SU-DHL-6 (cell line): Measurements from ENCODE around the gene PPP2R2C.

Experiments used
- CTCF ChIP-seq: fragments of 200-600 bp; sonication (generic); IDR thresholded peaks from one replicate; pipeline ENCODE4 v1.5.1; 2017; ENCODE audit warnings: antibody characterized with exemption, mild to moderate bottlenecking, low read length, moderate library complexity; ENCODE audit not compliant: insufficient read depth, poor library complexity, severe bottlenecking
- EZH2phosphoT487 ChIP-seq: fragments of 200-600 bp; sonication (generic), shearing (Covaris generic); conservative IDR thresholded peaks from 2 replicates; pipeline ENCODE4 v1.6.1; 2018; ENCODE audit warnings: mild to moderate bottlenecking, antibody characterized with exemption, low read length, moderate library complexity, mixed read lengths

- TF ChIP-seq CTCF (no peak), EZH2phosphoT487 (no peak)
These were observed 94.6 kb downstream of the PPP2R2C start for GRCh38 chr4:6377626-6378492.
